GM12891 (cell line): ENCODE results near the gene REL.

Source experiments
- POLR2A ChIP-seq: IDR thresholded peaks from 2 replicates; pipeline ENCODE4 v1.6.1; 2011; ENCODE audit warnings: low read depth, low read length, control low read depth
- POLR2AphosphoS5 ChIP-seq: IDR thresholded peaks from 2 replicates; pipeline ENCODE4 v1.6.1; 2011; ENCODE audit warnings: low read depth, low read length, control low read depth
- SPI1 ChIP-seq: IDR thresholded peaks from 2 replicates; pipeline ENCODE4 v1.6.1; 2011; ENCODE audit warnings: low read depth, low read length, control low read depth
- TAF1 ChIP-seq: IDR thresholded peaks from 2 replicates; pipeline ENCODE4 v1.6.1; 2011; ENCODE audit warnings: low read depth, low read length, control low read depth

DNA sequence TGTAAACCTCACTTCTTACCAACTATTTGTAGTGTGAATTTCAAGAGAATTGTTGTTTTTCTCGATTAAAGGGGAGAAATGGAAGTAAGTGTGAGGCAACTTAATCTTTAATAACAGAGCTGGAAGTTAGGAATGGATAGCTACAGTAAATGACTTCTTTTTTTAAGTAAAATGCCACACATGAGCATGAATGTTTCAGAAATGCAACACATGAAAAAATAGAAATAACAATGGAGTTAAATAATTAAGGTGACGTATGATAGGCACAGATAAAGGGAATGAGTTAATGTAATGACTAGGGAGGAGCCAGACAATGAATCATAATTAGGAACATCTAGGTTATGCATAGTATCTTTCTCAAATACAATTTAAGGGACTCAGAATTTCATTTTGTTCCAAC is 3.4 kb downstream of the REL start:
- TF ChIP-seq POLR2AphosphoS5 (no peak), POLR2A (no peak), SPI1 (no peak), TAF1 (no peak)
